Fibroblast of the aortic adventitia (primary cell): ENCODE data around the gene AP4M1. TPM values are rescaled to one million over a fixed set of nuclear protein-coding genes. Genes with fewer than 3 reads are reported as not detected.

Source experiments
- DNase-seq: peaks from one replicate; pipeline ENCODE4 v3.0.0-alpha.2; 2010; ENCODE audit warnings: low read depth
- H3K4me3 ChIP-seq: 2 replicates; pipeline ENCODE4 v1.5.1; 2011; ENCODE audit warnings: low read depth, mild to moderate bottlenecking, control low read depth, low read length, moderate library complexity
- total RNA-seq: library from RNA; depleted of rRNA; stranded (reverse); fragments of >200 nt; gene quantifications from 2 replicates; pipeline ENCODE4 v1.2.3, GENCODE V29; 2012; ENCODE audit warnings: low replicate concordance
- TF ChIP-seq, protein P1 (sequence below): IDR thresholded peaks from 2 replicates; pipeline ENCODE4 v1.5.1; 2011; ENCODE audit warnings: mild to moderate bottlenecking, low read length, control low read depth, inconsistent platforms; ENCODE audit not compliant: insufficient read depth

AP4M1 gene
- total RNA-seq = 17.6 and 18.2 TPM in 2 replicates

DNA sequence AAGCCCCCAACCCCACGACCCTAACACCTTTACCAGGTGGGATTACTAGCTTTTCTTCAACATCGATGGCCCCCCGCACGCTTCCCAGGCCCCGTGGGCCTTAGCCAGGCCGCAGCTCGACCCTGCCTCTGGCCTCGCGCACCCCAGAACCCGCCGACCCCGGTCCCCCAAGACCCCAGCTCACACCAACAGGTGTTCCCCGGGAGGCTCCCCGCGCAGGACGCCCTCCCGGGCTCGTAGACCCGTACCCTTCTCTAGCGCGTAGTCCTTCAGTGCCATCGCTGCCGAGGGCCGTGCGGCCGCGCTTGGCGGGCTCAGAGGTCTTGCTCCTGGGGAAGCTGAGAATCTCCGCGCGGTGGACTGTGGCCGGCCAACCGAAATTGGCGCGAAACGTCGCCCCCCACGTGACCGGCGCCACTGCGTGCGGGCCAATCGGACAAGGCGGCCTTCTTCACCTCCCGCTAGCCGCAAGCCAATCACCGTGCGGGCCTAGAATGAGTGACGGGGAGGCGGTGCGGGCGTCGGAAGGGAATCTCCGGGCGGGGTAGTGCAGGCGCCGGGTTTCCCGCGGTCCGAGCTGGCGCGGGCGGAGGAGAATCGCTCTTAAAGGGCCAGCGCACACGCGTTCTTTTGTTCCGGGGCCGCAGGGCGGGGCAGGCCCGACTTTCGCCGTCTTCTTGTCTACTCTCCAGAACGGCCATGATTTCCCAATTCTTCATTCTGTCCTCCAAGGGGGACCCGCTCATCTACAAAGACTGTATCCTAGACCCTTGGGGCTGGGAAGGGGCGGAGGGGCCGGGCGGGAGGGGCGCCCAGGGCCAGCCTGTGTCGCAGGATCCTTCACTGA lies at the start of gene AP4M1, which contains the start of gene MCM7:
AP4M1 (plus strand) TSS at position 628 of the 847 bp plus-strand sequence; CDS start at position 700, 72 bp downstream.
MCM7 (minus strand) TSS at position 382 of the 847 bp plus-strand sequence; CDS start at position 279, 103 bp downstream.
- TF ChIP-seq, protein P1, sequence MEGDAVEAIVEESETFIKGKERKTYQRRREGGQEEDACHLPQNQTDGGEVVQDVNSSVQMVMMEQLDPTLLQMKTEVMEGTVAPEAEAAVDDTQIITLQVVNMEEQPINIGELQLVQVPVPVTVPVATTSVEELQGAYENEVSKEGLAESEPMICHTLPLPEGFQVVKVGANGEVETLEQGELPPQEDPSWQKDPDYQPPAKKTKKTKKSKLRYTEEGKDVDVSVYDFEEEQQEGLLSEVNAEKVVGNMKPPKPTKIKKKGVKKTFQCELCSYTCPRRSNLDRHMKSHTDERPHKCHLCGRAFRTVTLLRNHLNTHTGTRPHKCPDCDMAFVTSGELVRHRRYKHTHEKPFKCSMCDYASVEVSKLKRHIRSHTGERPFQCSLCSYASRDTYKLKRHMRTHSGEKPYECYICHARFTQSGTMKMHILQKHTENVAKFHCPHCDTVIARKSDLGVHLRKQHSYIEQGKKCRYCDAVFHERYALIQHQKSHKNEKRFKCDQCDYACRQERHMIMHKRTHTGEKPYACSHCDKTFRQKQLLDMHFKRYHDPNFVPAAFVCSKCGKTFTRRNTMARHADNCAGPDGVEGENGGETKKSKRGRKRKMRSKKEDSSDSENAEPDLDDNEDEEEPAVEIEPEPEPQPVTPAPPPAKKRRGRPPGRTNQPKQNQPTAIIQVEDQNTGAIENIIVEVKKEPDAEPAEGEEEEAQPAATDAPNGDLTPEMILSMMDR = no peak
- DNase-seq = peak; percentile 98
- peak within 1 kb of the TSS; percentile 73 for H3K4me3 ChIP-seq

GRCh38 chr7:100053215-100053614 lies 48.2 kb upstream of the AP4M1 start:
- peak; percentile 75 for DNase-seq
- no peak overlapping the region for H3K4me3 ChIP-seq
- TF ChIP-seq, protein P1 = peak; percentile 26

GRCh38 chr7:100057006-100057405 lies 44.4 kb upstream of the AP4M1 start:
- TF ChIP-seq, protein P1 = no peak
- H3K4me3 ChIP-seq = no peak overlapping the region
- DNase-seq = no peak

DNA sequence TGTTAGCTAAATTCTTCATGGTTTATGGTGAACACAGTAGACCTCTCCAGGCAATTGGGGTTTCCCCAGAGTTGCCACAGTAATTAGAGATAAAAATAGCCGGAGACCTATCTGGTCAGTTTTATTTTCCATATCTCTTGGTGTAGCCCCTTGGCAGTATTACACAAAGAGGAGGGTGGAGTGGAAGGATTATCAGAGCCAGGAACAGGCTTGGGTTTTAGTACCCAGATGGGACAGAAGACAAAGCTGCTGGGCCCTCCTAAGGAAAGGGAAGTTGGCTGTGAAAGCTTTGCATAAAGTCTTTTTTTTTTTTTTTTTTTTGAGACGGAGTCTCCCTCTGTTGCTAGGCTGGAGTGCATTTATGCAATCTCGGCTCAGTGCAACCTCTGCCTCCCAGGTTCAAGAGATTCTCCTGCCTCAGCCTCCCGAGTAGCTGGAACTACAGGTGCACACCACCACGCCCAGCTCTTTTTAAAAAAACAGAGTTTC lies 42.1 kb upstream of the AP4M1 start:
- TF ChIP-seq, protein P1 = no peak
- no peak overlapping the region for H3K4me3 ChIP-seq
- no peak for DNase-seq

- no peak for DNase-seq
- TF ChIP-seq, protein P1 = no peak
- no peak overlapping the region for H3K4me3 ChIP-seq
These were observed 39.8 kb upstream of the AP4M1 start for GRCh38 chr7:100061518-100062193.

DNA sequence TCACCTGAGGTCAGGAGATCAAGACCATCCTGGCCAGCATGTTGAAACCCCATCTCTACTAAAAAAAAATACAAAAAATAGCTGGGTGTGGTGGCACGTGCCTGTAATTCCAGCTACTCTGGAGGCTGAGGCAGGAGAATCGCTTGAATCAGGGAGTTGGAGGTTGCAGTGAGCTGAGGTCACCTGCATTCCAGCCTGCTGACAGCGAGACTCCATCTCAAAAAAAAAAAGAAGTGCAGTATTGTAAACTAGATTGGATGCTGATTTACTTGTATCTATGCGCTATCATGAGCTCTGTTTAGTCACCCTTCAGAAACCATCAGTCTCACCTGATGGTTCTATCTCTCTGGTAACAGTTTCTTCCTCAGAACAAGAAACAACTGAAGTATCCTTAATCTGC lies 38.1 kb upstream of the AP4M1 start:
- no peak for DNase-seq

More for the DNA sequence above, 38.1 kb upstream of the AP4M1 start:
- TF ChIP-seq, protein P1 = no peak
- no peak overlapping the region for H3K4me3 ChIP-seq
